ENCODE data around the gene HEPHL1.

GRCh38 chr11:94120946-94121345 lies 99.8 kb downstream of the HEPHL1 start:
- TF ChIP-seq, protein P1, sequence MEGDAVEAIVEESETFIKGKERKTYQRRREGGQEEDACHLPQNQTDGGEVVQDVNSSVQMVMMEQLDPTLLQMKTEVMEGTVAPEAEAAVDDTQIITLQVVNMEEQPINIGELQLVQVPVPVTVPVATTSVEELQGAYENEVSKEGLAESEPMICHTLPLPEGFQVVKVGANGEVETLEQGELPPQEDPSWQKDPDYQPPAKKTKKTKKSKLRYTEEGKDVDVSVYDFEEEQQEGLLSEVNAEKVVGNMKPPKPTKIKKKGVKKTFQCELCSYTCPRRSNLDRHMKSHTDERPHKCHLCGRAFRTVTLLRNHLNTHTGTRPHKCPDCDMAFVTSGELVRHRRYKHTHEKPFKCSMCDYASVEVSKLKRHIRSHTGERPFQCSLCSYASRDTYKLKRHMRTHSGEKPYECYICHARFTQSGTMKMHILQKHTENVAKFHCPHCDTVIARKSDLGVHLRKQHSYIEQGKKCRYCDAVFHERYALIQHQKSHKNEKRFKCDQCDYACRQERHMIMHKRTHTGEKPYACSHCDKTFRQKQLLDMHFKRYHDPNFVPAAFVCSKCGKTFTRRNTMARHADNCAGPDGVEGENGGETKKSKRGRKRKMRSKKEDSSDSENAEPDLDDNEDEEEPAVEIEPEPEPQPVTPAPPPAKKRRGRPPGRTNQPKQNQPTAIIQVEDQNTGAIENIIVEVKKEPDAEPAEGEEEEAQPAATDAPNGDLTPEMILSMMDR (IDR thresholded peaks at IDR 0.05): no peak
- TF ChIP-seq POLR2A (IDR thresholded peaks at IDR 0.05): no peak
- no peak for TF ChIP-seq EP300 (IDR thresholded peaks at IDR 0.05)

Data from suprapubic skin (tissue), 3 donors.